Lower leg skin (tissue), 4 donors: ENCODE measurements around the gene FHL2. TPM values are rescaled to one million over a fixed set of nuclear protein-coding genes. Genes with fewer than 3 reads are reported as not detected.

Source experiments
- DNase-seq, 2 donors: peaks; one replicate each; pipeline ENCODE4 v3.0.0-alpha.2; 2019; ENCODE audit warnings: low spot score in 2 of 2
- H3K4me3 ChIP-seq: fragments of 200-600 bp; sonication (generic); 2 replicates; pipeline ENCODE4 v1.5.1; 2017; ENCODE audit warnings: mild to moderate bottlenecking, low read depth; ENCODE audit not compliant: poor library complexity, severe bottlenecking
- CTCF ChIP-seq, 3 donors: fragments of 450-650 bp; IDR thresholded peaks; one replicate each; pipeline ENCODE4 v1.5.1; 2016; ENCODE audit warnings: antibody characterized with exemption in 3 of 3, mild to moderate bottlenecking in 3 of 3, moderate library complexity in 2 of 3
- POLR2A ChIP-seq, 2 donors: fragments of 450-650 bp; IDR thresholded peaks; one replicate each; pipeline ENCODE4 v1.6.1; 2016 to 2017; ENCODE audit warnings: antibody characterized with exemption in 2 of 2, mild to moderate bottlenecking in 1 of 2, moderate library complexity in 1 of 2
- WGBS, 2 donors: methylation state at CpG; one replicate each; pipeline ENCODE4 v1.1.5; 2018; 5-methylcytosine and 5-hydroxymethylcytosine counted together
- intact Hi-C: fragments of 100-400 bp; cut with DNase I; formaldehyde crosslinking; loops from one replicate; pipeline ENCODE4 v1.15.0; 2023; ENCODE audit warnings: low total_unique reads
- total RNA-seq, 4 donors: library from RNA; depleted of rRNA; stranded (reverse); fragments of >200 nt; gene quantifications; one replicate each; pipeline ENCODE4 v1.1.0, GENCODE V29; 2016

FHL2 gene
- total RNA-seq, 4 donors from 2014 or later, result 48.3 to 67.3 (median 49.3) TPM

- DNase-seq, result peak; percentile 86 to 95
- intact Hi-C loops, result loop anchor here (5.0 kb wide), 1 partner anchor 152 kb away; no protein-coding TSS in a partner anchor
- no peak overlapping the region for H3K4me3 ChIP-seq
- TF ChIP-seq POLR2A (IDR thresholded peaks at IDR 0.05) (no peak), CTCF (IDR thresholded peaks at IDR 0.05) (peak in 1 of 3 donors; percentile 91)
- 41 to 44% methylated on average over 28 to 30 of the region's 30 CpGs for WGBS, 2 donors
Measured at GRCh38 chr2:105369777-105370690, 28.8 kb downstream of the FHL2 start.

GRCh38 chr2:105368759-105369408, 30.0 kb downstream of the FHL2 start:
- no peak overlapping the region for H3K4me3 ChIP-seq
- TF ChIP-seq CTCF (IDR thresholded peaks at IDR 0.05), result no peak
- no peak for TF ChIP-seq POLR2A (IDR thresholded peaks at IDR 0.05)
- intact Hi-C loops, result no loop called here
- no peak for DNase-seq
- WGBS, 2 donors, result 68 to 77% methylated on average over 8 of the region's 8 CpGs

GRCh38 chr2:105365206-105365605, 33.6 kb downstream of the FHL2 start:
- WGBS, 2 donors, result 74 to 75% methylated on average over 3 of the region's 3 CpGs
- no peak overlapping the region for H3K4me3 ChIP-seq
- TF ChIP-seq CTCF (IDR thresholded peaks at IDR 0.05), result no peak
- no peak for TF ChIP-seq POLR2A (IDR thresholded peaks at IDR 0.05)
- DNase-seq, result peak in 1 of 2 donors; percentile 2
- intact Hi-C loops, result no loop called here

- intact Hi-C loops, result no loop called here
- TF ChIP-seq POLR2A (IDR thresholded peaks at IDR 0.05), result no peak
- no peak for TF ChIP-seq CTCF (IDR thresholded peaks at IDR 0.05)
Measured at GRCh38 chr2:105364436-105365139, 34.3 kb downstream of the FHL2 start.

GRCh38 chr2:105362862-105363591, 35.8 kb downstream of the FHL2 start:
- 51 to 56% methylated on average over 14 of the region's 15 CpGs for WGBS, 2 donors
- intact Hi-C loops, result no loop called here

More at GRCh38 chr2:105364436-105365139, 34.3 kb downstream of the FHL2 start:
- peak in 1 of 2 donors; percentile 6 for DNase-seq
- 75% methylated on average over 5 of the region's 5 CpGs for WGBS, 2 donors
- no peak overlapping the region for H3K4me3 ChIP-seq

More at GRCh38 chr2:105362862-105363591, 35.8 kb downstream of the FHL2 start:
- no peak overlapping the region for H3K4me3 ChIP-seq
- DNase-seq, result no peak
- TF ChIP-seq CTCF (IDR thresholded peaks at IDR 0.05), result no peak
- TF ChIP-seq POLR2A (IDR thresholded peaks at IDR 0.05), result no peak
